H1 (cell line): Measurements from ENCODE around the gene CKB. TPM values are rescaled to one million over a fixed set of nuclear protein-coding genes. Genes with fewer than 3 reads are reported as not detected.

ENCODE experiments used
- SP1 ChIP-seq: IDR thresholded peaks from 2 replicates; pipeline ENCODE4 v1.6.1; 2011; ENCODE audit warnings: low read depth, low read length
- SP2 ChIP-seq: IDR thresholded peaks from 2 replicates; pipeline ENCODE4 v1.6.1; 2012; ENCODE audit warnings: mild to moderate bottlenecking, low read length, inconsistent platforms
- TCF12 ChIP-seq: IDR thresholded peaks from 2 replicates; pipeline ENCODE4 v1.6.1; 2011; ENCODE audit warnings: low read depth, mild to moderate bottlenecking, low read length
- YY1 ChIP-seq: IDR thresholded peaks from 2 replicates; pipeline ENCODE4 v1.6.1; 2011; ENCODE audit warnings: low read depth, mild to moderate bottlenecking, low read length
- polyA plus RNA-seq, 7 experiments: library from polyadenylated mRNA; depleted of rRNA in 3 of 7; stranded (reverse) in 5 of 7; unstranded in 2 of 7; fragments of >200 nt in 5 of 7; fragments of 200-250 nt in 2 of 7; gene quantifications; 1 replicate in 5 of 7; 2 replicates in 1 of 7; 4 replicates in 1 of 7; pipeline versions ENCODE4 v1.2.1 to v1.2.3, GENCODE V29; 2011 to 2013; ENCODE audit warnings: missing spikeins in 2 of 7, mixed read lengths in 2 of 7
- total RNA-seq: library from RNA; stranded (reverse); fragmentation: NEBNext Ultra II Directional; extraction: Animal tissue kit (Norgen Biotek cat#: 25700); gene quantifications from 2 replicates; pipeline ENCODE4 v1.2.1, GENCODE V29; 2021

The CKB gene
- total and polyA plus RNA-seq, 2 of the 8 experiments (the other 6 are each of a cell fraction or from before 2014, with no cell fraction given): 538 to 950 TPM

- TF ChIP-seq YY1: no peak
- no peak for TF ChIP-seq TCF12
- TF ChIP-seq SP1: no peak
- no peak for TF ChIP-seq SP2
Observed at GRCh38 chr14:103539056-103539825, 16.6 kb upstream of the CKB start (continued).
